ENCODE data around the gene PCDHGA9. TPM values are rescaled to one million over a fixed set of nuclear protein-coding genes. Genes with fewer than 3 reads are reported as not detected.
"Not testable (repeated sequence)": the region's sequence is repeated elsewhere in the genome, so short reads cannot be mapped to it uniquely, and the experiment has no call there.

Gene PCDHGA9
- total RNA-seq, 3 donors from 2014 or later: 2.6 to 6.7 (median 3.2) TPM

DNA sequence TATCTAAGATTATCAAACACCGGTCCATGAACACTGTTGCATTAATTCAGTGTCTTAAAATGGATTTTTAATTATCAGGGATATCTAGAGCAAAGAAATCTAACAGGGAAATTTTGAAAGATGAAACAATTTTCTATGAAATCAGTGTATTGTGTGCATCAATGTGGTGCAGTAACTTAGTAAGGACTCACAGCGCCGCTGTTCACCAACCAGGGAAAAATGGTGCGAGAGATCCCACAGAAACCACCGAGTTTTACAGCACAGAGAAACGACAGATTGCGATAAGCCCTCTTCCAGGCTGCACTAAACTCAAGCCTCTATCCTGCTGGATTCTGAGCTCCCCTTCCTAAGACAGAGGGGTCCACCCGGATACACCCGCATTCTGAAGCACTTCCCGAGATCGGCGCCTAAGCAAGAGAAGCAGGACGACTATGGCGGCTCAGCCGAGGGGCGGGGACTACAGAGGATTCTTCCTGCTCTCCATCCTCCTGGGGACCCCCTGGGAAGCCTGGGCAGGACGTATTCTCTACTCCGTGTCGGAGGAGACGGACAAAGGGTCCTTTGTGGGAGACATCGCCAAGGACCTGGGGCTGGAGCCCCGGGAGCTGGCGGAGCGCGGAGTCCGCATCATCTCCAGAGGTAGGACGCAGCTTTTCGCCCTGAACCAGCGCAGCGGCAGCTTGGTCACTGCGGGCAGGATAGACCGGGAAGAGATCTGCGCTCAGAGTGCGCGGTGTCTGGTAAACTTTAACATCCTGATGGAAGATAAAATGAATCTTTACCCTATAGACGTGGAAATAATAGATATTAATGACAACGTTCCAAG lies 19.9 kb upstream of the PCDHGA9 start, which contains the start of gene PCDHGA7:
Gene PCDHGA7 (plus strand): TSS at position 274 of the 826 bp plus-strand sequence. CDS start 158 bp downstream, at position 432.
- H3K4me1 ChIP-seq (ENCODE audit: low read depth): no peaks in the 10 kb centered on the region
- TF ChIP-seq, protein P1, sequence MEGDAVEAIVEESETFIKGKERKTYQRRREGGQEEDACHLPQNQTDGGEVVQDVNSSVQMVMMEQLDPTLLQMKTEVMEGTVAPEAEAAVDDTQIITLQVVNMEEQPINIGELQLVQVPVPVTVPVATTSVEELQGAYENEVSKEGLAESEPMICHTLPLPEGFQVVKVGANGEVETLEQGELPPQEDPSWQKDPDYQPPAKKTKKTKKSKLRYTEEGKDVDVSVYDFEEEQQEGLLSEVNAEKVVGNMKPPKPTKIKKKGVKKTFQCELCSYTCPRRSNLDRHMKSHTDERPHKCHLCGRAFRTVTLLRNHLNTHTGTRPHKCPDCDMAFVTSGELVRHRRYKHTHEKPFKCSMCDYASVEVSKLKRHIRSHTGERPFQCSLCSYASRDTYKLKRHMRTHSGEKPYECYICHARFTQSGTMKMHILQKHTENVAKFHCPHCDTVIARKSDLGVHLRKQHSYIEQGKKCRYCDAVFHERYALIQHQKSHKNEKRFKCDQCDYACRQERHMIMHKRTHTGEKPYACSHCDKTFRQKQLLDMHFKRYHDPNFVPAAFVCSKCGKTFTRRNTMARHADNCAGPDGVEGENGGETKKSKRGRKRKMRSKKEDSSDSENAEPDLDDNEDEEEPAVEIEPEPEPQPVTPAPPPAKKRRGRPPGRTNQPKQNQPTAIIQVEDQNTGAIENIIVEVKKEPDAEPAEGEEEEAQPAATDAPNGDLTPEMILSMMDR (IDR thresholded peaks at IDR 0.05): no peak
- DNase-seq (no peak), ATAC-seq (peak; percentile 22)
- H3K36me3 ChIP-seq (ENCODE audit: low read depth): no peaks in the 10 kb centered on the region
- H3K9me3 ChIP-seq: peaks cover 77% of the 10 kb centered on the region
- intact Hi-C loops (cut with DNase I, micrococcal nuclease): no loop called here
- H3K4me3 ChIP-seq: no peak within 1 kb of the TSS

DNA sequence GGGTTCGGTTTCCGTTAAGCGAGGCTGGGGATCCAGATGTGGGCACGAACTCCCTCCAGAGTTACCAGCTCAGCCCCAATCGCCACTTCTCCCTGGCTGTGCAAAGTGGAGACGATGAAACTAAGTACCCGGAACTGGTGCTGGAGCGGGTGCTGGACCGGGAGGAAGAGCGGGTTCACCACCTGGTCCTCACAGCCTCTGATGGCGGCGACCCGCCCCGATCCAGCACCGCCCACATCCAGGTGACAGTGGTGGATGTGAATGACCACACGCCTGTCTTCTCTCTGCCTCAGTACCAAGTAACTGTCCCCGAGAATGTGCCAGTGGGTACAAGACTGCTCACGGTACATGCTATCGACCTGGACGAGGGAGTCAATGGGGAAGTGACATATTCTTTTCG lies 19.2 kb upstream of the PCDHGA9 start:
- DNase-seq: no peak
- no peaks in the 10 kb centered on the region for H3K4me1 ChIP-seq (ENCODE audit: low read depth)
- H3K9me3 ChIP-seq: peaks cover 74% of the 10 kb centered on the region
- TF ChIP-seq, protein P1 (IDR thresholded peaks at IDR 0.05): no peak
- no peak overlapping the region for H3K4me3 ChIP-seq
- no peak for ATAC-seq
- H3K36me3 ChIP-seq (ENCODE audit: low read depth): no peaks in the 10 kb centered on the region
- intact Hi-C loops (cut with DNase I, micrococcal nuclease): no loop called here

DNA sequence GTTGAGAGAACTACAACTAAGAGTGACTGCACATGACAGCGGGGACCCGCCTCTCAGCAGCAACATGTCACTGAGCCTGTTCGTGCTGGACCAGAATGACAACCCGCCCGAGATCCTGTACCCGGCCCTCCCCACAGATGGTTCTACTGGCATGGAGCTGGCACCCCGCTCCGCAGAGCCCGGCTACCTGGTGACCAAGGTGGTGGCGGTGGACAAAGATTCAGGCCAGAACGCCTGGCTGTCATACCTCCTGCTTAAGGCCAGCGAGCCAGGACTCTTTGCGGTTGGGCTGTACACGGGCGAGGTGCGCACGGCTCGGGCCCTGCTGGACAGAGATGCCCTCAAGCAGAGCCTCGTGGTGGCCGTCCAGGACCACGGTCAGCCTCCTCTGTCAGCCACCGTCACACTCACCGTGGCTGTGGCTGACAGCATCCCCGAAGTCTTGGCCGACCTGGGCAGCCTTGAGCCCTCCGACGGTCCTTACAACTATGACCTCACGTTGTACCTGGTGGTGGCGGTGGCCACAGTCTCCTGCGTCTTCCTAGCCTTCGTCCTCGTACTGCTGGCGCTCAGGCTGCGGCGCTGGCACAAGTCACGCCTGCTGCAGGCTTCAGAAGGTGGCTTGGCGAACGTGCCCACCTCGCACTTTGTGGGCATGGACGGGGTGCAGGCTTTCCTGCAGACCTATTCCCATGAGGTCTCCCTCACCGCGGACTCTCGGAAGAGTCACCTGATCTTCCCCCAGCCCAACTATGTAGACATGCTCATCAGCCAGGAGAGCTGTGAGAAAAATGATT lies 17.9 kb upstream of the PCDHGA9 start:
- DNase-seq: no peak
- H3K4me1 ChIP-seq (ENCODE audit: low read depth): no peaks in the 10 kb centered on the region
- ATAC-seq: no peak

DNA sequence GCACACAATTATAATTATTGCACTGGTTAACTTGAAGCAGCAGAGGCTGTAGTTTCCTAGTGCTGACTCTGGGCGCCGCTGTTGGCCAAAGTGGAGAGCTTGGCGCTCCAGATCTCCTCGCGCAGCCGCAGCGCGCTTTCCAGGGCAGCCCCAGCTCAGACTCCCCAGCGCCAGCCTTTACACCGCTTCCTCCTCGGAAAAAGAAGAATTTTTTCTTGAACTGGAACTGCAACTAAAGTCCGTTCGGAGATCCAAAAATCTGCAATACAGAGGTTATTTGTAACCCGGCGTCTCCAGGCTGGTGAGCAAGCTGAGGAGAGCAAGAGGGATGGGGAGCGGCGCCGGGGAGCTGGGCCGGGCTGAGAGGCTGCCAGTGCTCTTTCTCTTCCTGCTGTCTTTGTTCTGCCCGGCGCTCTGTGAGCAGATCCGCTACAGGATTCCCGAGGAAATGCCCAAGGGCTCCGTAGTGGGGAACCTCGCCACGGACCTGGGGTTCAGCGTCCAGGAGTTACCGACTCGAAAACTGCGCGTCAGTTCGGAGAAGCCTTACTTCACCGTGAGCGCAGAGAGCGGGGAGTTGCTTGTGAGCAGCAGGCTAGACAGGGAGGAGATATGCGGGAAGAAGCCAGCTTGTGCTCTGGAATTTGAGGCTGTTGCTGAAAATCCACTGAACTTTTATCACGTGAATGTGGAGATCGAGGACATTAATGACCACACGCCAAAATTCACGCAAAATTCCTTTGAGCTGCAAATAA lies 14.8 kb upstream of the PCDHGA9 start, which contains the start of gene PCDHGB4:
Gene PCDHGB4 (plus strand): TSS at position 142 of the 755 bp plus-strand sequence. CDS start 187 bp downstream, at position 329.
- H3K36me3 ChIP-seq (ENCODE audit: low read depth); intact Hi-C loops (cut with DNase I, micrococcal nuclease); H3K4me3 ChIP-seq; H3K4me1 ChIP-seq (ENCODE audit: low read depth): not testable (repeated sequence)
- DNase-seq: peak in 1 of 3 donors; percentile 21
- peak; percentile 63 for ATAC-seq
- H3K9me3 ChIP-seq: peaks cover 92% of the 10 kb centered on the region

More for the DNA sequence above, 17.9 kb upstream of the PCDHGA9 start:
- H3K36me3 ChIP-seq (ENCODE audit: low read depth): no peaks in the 10 kb centered on the region
- no peak overlapping the region for H3K4me3 ChIP-seq
- TF ChIP-seq, protein P1 (IDR thresholded peaks at IDR 0.05): no peak
- intact Hi-C loops (cut with DNase I, micrococcal nuclease): no loop called here
- peaks cover 88% of the 10 kb centered on the region for H3K9me3 ChIP-seq

DNA sequence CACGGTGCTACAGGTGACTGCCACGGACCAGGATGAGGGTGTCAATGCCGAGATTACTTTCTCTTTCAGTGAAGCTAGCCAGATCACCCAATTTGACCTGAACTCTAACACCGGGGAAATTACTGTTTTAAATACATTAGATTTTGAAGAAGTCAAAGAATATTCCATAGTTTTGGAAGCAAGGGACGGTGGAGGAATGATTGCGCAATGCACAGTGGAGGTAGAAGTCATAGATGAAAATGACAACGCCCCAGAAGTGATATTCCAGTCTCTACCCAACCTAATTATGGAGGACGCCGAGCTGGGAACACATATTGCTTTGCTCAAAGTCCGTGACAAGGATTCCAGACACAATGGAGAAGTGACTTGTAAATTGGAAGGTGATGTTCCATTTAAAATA lies 13.9 kb upstream of the PCDHGA9 start:
- Histone ChIP-seq H3K4me1 (ENCODE audit: low read depth) (no peaks in the 10 kb centered on the region), H3K36me3 (ENCODE audit: low read depth) (no peaks in the 10 kb centered on the region), H3K4me3 (no peak overlapping the region), H3K9me3 (peaks cover 92% of the 10 kb centered on the region)
- ATAC-seq: no peak
- no peak for DNase-seq
- TF ChIP-seq, protein P1 (IDR thresholded peaks at IDR 0.05): no peak
- intact Hi-C loops (cut with DNase I, micrococcal nuclease): no loop called here
